GM18870 (cell line): ENCODE results near the gene OR13G1.
"Not testable (repeated sequence)": the region's sequence is repeated elsewhere in the genome, so short reads cannot be mapped to it uniquely, and the experiment has no call there.

Experiments used
- ATAC-seq: cut with Tn5 transposase; IDR thresholded peaks from one replicate; pipeline ENCODE4 v1.9.1; 2021; ENCODE audit warnings: moderate library complexity; ENCODE audit not compliant: unreplicated experiment

OR13G1 gene

DNA sequence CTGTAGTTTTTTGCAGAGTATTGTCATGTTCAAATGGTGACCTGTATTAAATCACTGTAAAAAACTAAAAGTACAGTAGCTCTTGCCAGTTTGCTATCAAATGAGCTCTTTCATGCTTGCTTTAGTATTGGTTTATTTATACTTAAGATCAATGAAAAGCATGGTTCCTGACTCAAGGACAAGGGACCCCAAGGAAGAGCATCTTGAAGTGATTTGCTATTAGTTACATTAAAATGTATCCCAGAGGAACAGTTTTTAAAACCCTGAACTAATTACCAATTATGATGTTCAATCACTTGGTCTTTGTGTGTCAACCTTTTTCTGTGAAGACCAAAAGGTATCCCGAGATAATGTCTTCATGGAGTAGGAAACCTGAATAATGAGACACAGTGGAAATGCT is at the start of gene OR13G1:
TSS of gene OR13G1 (minus strand) at position 101 of the 400 bp plus-strand sequence. CDS start 6,698 bp downstream, outside the sequence.
- no peak for ATAC-seq

- ATAC-seq = no peak
These were observed 41.7 kb upstream of the OR13G1 start for GRCh38 chr1:247721222-247721621.

GRCh38 chr1:247716546-247716945 is 37.0 kb upstream of the OR13G1 start, which contains the start of gene OR6F1:
Gene OR6F1, minus strand, starts transcription at chr1:247716646. Its CDS starts 3,891 bp downstream, at chr1:247712755.
- no peak for ATAC-seq

DNA sequence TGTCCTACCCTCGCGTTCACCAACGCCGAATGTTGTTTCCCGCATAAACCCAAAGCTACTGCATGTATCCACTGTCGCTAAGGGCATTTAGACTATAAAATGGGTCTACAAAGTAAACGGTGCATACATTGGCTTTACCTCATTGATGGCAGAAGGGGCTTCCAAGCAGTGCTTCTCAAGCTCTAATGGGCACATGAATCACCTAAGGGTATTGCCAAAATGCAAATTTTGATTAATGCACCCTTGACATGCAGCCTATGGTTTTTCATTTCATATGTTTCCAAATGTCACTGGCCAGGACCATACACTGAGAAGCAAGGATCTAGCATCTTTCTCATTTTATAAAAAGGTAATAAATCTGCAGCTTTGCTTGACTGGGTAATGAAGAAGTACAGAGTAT is 34.2 kb upstream of the OR13G1 start:
- ATAC-seq = no peak

DNA sequence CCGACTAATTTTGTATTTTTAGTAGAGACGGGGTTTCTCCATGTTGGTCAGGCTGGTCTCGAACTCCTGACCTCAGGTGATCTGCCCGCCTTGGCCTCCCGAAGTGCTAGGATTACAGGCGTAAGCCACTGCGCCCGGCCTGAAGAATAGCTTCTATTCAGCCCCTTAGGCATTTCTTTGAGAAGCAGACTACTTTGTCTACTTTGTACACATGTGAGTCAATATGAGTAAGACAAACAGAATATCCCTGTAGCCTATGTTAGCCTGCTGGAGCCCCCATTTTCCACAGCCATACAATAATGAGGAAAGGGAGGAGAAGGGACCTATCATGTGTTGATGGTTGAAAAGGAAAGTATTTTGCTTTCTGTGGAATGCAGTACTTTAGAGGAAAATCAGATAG is 31.1 kb upstream of the OR13G1 start:
- ATAC-seq = not testable (repeated sequence)

DNA sequence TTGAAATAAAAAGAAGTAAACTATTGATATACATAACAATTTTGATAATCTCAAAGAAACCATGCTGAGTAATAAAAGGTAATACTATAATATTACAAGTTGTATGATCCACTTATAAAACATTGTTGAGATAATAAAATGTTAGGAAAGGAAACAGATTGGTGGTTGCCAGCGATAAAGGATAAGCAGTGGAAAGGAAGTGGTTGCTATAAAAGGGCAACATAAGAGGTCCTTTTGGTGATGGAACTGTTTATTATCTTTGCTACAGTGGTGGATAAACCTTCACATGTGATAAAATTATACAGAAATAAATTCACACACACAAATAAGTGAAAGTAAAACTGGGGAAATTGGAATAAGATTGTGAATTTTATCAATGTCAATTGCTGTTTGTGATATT is 21.8 kb upstream of the OR13G1 start:
- ATAC-seq = no peak

DNA sequence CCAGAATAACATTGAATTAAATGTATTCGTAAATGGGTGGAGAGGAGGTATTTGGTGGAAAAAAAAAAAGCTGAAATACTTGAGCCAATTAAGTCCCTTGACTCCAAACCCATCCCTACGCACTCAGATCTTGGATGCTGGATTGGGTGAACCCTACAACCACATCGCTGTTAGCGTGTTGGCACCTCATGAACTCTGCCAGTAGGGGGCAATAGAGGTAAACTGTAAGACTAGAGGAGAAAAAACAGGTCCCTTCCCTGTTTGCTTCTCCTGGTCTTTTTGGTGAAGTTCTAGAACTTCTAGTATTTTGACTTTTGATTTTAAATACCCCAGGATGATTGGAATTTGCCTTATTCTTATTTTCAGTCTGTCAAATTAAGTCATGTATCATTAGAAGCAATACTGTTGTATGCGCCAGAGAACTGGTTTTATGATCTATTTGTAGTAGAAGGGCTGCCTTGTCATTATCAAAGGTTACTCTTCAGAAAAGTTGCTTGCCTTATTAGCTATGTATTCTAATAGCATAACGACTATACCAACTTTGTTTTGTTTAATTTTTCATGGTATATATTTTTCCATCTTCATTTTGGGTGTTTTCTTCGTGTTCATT is 1.9 kb upstream of the OR13G1 start:
- peak; percentile 85 for ATAC-seq

- ATAC-seq = no peak
These were observed 632 bp upstream of the OR13G1 start for GRCh38 chr1:247680171-247680570.

DNA sequence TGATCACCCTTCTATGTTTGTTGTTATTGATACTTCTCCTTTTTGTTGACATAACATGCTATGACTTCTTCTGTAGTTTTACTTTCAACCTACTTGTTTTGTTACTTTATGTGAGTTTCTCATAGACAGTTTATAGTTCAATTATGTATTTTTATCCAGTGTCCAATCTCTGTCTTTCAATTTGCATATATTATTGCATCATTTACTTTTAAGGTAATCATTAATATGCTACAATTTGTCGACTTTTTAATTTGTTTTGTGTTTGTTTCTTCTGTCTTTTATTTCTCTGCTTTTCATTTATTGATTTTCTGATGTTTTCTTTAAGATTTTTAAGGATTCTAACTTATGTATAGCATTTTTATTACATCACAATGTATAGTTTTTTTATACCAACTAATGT is 10.3 kb downstream of the OR13G1 start:
- ATAC-seq = no peak

GRCh38 chr1:247656221-247656875 is 23.2 kb downstream of the OR13G1 start:
- ATAC-seq = no peak

DNA sequence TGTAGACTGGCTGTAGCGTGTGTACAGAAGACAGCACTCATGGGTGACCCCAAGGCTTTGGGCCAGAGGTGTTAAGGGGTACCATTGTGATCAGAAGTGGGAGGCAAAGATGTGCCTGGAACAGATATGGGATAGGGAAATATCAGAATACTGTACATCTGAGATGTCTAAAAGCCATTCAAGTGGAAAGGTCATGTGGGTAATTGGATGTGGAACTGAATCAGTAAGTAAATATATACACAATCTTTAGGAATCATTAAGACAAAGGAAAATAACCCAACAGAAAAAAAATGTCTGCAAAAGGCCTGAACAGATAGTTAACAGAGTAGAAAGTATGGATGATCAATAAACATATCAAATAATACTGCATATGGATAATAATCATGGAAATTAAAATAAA is 26.5 kb downstream of the OR13G1 start:
- no peak for ATAC-seq

GRCh38 chr1:247647864-247648263 is 31.7 kb downstream of the OR13G1 start:
- ATAC-seq = no peak

GRCh38 chr1:247646867-247647266 is 32.7 kb downstream of the OR13G1 start:
- ATAC-seq = no peak

GRCh38 chr1:247642742-247643141 is 36.8 kb downstream of the OR13G1 start:
- ATAC-seq = no peak

DNA sequence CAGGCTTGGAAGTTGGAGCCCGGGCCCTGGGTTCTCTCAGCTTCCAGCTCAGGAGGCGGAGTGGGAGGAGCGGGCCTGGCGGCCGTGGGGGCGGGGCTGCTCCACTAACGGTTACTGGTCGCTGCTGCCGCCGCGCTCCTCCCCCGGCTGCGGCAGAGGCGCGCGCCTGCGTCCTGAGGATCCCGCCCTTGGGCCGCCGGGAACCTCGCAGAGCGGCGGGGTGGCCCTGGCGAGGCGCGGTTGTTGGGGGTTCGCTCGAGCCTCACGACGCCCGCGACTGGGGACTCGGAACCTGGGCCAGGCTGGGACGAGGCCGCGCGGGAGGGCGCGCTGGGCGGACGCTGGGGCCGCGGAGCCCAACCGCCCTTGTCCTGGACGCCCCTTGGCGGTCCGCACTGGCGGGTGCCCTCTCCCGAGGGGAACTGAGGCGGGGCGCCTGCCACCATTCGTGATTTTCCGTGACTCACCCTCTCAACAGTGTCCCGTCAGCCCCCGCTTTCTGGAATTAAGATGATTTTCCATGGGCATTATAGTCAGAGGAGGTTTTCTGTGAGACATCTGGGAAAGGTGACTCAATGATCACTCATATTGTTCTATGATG is 40.1 kb downstream of the OR13G1 start:
- no peak for ATAC-seq

GRCh38 chr1:247638781-247639180 is 40.8 kb downstream of the OR13G1 start:
- no peak for ATAC-seq

GRCh38 chr1:247638011-247638410 is 41.5 kb downstream of the OR13G1 start:
- ATAC-seq = no peak

- ATAC-seq = no peak
These were observed 51.6 kb downstream of the OR13G1 start for GRCh38 chr1:247627951-247628350.
